Kidney (tissue), 14 donors: ENCODE measurements around the gene AP4S1. TPM values are rescaled to one million over a fixed set of nuclear protein-coding genes. Genes with fewer than 3 reads are reported as not detected.

Source experiments
- DNase-seq, 5 donors: peaks; one replicate each; pipeline ENCODE4 v3.0.0-alpha.2; 2013 to 2020
- FAIRE-seq: peaks from 2 replicates; lab custom pipeline; 2012; peaks lifted over from hg19 to GRCh38; lab: Jason Lieb, UNC
- H3K27ac ChIP-seq, 2 donors: one replicate each; pipeline ENCODE4 v1.7.0; 2013; ENCODE audit warnings: low read depth in 2 of 2, low read length in 2 of 2, inconsistent platforms in 1 of 2
- H3K27me3 ChIP-seq: one replicate; pipeline ENCODE4 v1.7.1; 2013; ENCODE audit warnings: low read length, inconsistent platforms; ENCODE audit not compliant: control insufficient read depth, insufficient read depth
- H3K36me3 ChIP-seq, 3 donors: one replicate each; pipeline versions ENCODE4 v1.7.0 to v1.7.1; 2013; ENCODE audit warnings: low read length in 3 of 3, control low read depth in 1 of 3, inconsistent platforms in 1 of 3; ENCODE audit not compliant: insufficient read depth in 3 of 3, control insufficient read depth in 2 of 3
- H3K4me1 ChIP-seq, 3 donors: one replicate each; pipeline versions ENCODE4 v1.7.0 to v1.7.1; 2013; ENCODE audit warnings: low read length in 3 of 3, inconsistent platforms in 1 of 3, low read depth in 1 of 3; ENCODE audit not compliant: control insufficient read depth in 2 of 3, insufficient read depth in 2 of 3
- H3K4me3 ChIP-seq, 3 donors: one replicate each; pipeline versions ENCODE4 v1.7.0 to v1.8.1; 2013; ENCODE audit warnings: low read length in 3 of 3, control low read depth in 1 of 3, inconsistent platforms in 1 of 3
- H3K9ac ChIP-seq, 3 donors: one replicate each; pipeline versions ENCODE4 v1.7.0 to v1.7.1; 2013; ENCODE audit warnings: low read length in 3 of 3, control low read depth in 1 of 3, inconsistent platforms in 1 of 3
- H3K9me3 ChIP-seq, 3 donors: one replicate each; pipeline versions ENCODE4 v1.7.0 to v1.7.1; 2013; ENCODE audit warnings: low read length in 3 of 3, control low read depth in 1 of 3, inconsistent platforms in 1 of 3; ENCODE audit not compliant: control insufficient read depth in 2 of 3, insufficient read depth in 1 of 3
- intact Hi-C: fragments of 100-400 bp; cut with DNase I; formaldehyde crosslinking; loops from one replicate; pipeline ENCODE4 v1.11.1; 2022
- polyA plus RNA-seq: library from polyadenylated mRNA; stranded (reverse); fragments of 350-450 nt; fragmentation: Illumina TruSeq; extraction: RNeasy Lipid Tissue Mini Kit (QIAGEN cat#74804); gene quantifications from one replicate; pipeline ENCODE4 v1.2.3, GENCODE V29; 2014; ENCODE audit warnings: low read depth, low replicate concordance; ENCODE audit not compliant: insufficient read depth
- total RNA-seq: library from RNA; stranded (reverse); fragmentation: NEBNext Ultra II Directional; extraction: Animal tissue kit (Norgen Biotek cat#: 25700); gene quantifications from one replicate; pipeline ENCODE4 v1.2.1, GENCODE V29; 2021
- TF ChIP-seq, protein P1 (sequence below): IDR thresholded peaks from 3 replicates; pipeline ENCODE4 v1.5.1; 2012; ENCODE audit warnings: mild to moderate bottlenecking, moderate library complexity, borderline replicate concordance; ENCODE audit not compliant: insufficient read depth; ENCODE audit errors: extremely low read depth
- donor health status: control.
- donor health status: control.
- donor health status: control.
- donor health status: control.
- donor health status: control.
- donor health status: DM: yes; HTN: yes; CAD: no.
- donor health status: Normal renal cell carcinoma (clear cell type).

Gene AP4S1
- total and polyA plus RNA-seq, 2 donors from 2014 or later: 9.0 to 12.0 TPM

DNA sequence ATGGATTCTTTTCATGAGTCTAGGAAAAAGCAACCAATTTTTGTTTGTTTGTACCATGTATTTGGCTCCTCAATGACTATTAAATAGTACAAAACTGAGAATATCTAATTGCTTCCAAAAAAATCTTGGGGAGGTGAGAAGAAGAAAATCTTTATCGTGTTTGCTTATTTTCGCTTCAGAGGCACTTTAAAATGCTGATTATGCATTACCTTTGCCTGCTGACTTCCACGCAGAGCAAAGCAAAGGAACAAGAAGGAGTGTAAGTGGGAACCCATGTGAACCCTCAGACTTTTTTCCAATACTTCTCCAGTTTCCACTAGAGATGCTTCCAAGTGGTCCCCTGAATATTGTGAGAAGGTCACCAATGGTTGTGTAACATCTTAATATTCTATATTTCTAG is 43.9 kb downstream of the AP4S1 start:
- Histone ChIP-seq H3K4me3 (no peak overlapping the region), H3K9me3 (no peaks in the 10 kb centered on the region), H3K27ac (no peak overlapping the region), H3K4me1 (no peaks in the 10 kb centered on the region), H3K9ac (no peak overlapping the region), H3K27me3 (no peaks in the 10 kb centered on the region), H3K36me3 (no peaks in the 10 kb centered on the region)
- TF ChIP-seq, protein P1, sequence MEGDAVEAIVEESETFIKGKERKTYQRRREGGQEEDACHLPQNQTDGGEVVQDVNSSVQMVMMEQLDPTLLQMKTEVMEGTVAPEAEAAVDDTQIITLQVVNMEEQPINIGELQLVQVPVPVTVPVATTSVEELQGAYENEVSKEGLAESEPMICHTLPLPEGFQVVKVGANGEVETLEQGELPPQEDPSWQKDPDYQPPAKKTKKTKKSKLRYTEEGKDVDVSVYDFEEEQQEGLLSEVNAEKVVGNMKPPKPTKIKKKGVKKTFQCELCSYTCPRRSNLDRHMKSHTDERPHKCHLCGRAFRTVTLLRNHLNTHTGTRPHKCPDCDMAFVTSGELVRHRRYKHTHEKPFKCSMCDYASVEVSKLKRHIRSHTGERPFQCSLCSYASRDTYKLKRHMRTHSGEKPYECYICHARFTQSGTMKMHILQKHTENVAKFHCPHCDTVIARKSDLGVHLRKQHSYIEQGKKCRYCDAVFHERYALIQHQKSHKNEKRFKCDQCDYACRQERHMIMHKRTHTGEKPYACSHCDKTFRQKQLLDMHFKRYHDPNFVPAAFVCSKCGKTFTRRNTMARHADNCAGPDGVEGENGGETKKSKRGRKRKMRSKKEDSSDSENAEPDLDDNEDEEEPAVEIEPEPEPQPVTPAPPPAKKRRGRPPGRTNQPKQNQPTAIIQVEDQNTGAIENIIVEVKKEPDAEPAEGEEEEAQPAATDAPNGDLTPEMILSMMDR: no peak
- DNase-seq (no peak), FAIRE-seq (no peak)
- intact Hi-C loops: no loop called here

DNA sequence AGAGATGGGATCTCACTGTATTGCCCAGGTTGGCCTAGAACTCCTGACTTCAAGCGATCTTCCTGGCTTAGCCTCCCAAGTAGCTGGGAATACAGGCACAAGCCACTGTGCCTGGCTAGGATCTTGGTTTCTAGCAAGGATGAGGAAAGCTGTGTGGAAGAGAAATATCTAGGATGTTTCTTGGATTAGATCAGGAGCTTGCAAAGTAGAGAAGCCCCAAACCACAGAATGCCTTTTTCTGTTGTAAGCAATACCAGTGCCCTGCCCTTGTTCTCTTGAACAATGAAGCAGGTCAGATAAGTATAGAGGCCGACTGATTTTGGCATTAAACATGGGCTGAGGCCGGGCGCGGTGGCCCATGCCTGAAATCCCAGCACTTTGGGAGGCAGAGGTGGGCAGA is 45.0 kb downstream of the AP4S1 start:
- H3K4me1 ChIP-seq: no peaks in the 10 kb centered on the region
- no peak for FAIRE-seq
- peaks cover 0 to 3% (median 0%) of the 10 kb centered on the region in 3 donors for H3K36me3 ChIP-seq
- H3K27ac ChIP-seq: no peak overlapping the region
- H3K4me3 ChIP-seq: no peak overlapping the region
- intact Hi-C loops: no loop called here
- no peak overlapping the region for H3K9ac ChIP-seq
- no peaks in the 10 kb centered on the region for H3K9me3 ChIP-seq
- TF ChIP-seq, protein P1: no peak
- H3K27me3 ChIP-seq: no peaks in the 10 kb centered on the region
- DNase-seq: no peak

DNA sequence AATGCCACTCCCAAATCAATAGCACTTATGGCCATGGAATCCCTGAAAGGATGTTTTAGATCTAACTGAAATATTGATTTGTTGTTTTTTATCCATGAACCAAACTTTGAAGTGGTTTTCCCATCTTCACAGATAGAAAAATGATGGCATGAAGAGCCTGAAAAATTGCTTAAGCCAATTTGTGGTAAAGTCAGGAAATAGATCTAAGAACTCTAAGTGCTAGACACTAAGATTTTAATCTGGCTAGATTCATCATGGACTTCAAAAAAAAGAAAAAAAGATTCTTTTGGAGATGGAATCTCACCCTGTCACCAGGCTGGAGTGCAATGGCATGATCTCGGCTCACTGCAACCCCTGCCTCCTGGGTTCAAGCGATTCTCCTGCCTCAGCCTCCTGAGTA is 45.7 kb downstream of the AP4S1 start:
- no peaks in the 10 kb centered on the region for H3K27me3 ChIP-seq
- no peak for DNase-seq
- H3K9ac ChIP-seq: no peak overlapping the region
- intact Hi-C loops: no loop called here
- H3K9me3 ChIP-seq: no peaks in the 10 kb centered on the region
- TF ChIP-seq, protein P1: no peak
- H3K36me3 ChIP-seq: peaks cover 0 to 3% (median 0%) of the 10 kb centered on the region in 3 donors
- no peak overlapping the region for H3K4me3 ChIP-seq
- no peak overlapping the region for H3K27ac ChIP-seq
- H3K4me1 ChIP-seq: no peaks in the 10 kb centered on the region
- no peak for FAIRE-seq

DNA sequence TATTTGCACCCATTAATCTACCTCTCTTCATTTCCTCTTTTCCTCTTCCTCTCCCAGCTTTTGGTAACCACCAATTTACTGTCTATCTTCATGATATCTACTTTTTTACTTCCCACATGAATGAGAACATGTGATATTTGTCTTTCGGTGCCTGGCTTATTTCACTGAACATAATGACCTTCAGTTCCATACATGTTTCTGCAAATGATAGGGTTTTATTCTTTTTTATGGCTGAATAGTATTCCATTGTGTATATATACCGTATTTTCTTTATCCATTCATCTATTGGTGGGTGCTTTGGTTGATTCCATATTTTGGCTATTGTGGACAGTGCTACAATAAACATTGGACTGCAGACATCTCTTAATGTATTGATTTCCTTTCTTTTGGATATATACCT is 49.7 kb downstream of the AP4S1 start:
- Histone ChIP-seq H3K27me3 (no peaks in the 10 kb centered on the region), H3K36me3 (peaks cover 0 to 3% (median 0%) of the 10 kb centered on the region in 3 donors), H3K27ac (no peak overlapping the region), H3K9me3 (no peaks in the 10 kb centered on the region), H3K4me3 (no peak overlapping the region), H3K4me1 (no peaks in the 10 kb centered on the region), H3K9ac (no peak overlapping the region)
- no peak for DNase-seq
- TF ChIP-seq, protein P1: no peak
- intact Hi-C loops: no loop called here
- no peak for FAIRE-seq
